ENCODE results near the gene CNOT4. TPM values are rescaled to one million over a fixed set of nuclear protein-coding genes. Genes with fewer than 3 reads are reported as not detected.
"Not testable (repeated sequence)": the region's sequence is repeated elsewhere in the genome, so short reads cannot be mapped to it uniquely, and the experiment has no call there.

CNOT4 gene
- total and polyA plus RNA-seq, 2 of the 4 experiments (the other 2 are of a cell fraction), result 7.0 to 8.1 TPM

DNA sequence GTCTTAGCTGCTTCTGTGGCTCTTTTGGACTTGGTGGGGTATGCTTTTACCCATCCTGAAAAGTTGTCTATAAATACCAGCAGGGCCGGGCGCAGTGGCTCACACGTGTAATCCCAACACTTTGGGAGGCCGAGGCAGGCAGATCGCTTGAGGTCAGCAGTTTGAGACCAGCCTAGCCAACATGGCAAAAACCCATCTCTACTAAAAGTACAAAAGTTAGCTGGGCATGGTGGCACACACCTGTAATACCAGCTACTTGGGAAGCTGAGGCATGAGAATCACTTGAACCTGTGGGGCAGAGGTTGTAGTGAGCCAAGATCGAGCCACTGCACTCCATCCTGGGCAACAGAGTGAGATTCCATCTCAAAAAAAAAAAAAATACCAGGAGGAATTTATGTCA lies 188.9 kb downstream of the CNOT4 start:
- BruUV-seq (replicated peaks); DNase-seq; H3K27ac ChIP-seq (ENCODE audit: insufficient read depth, low read length); H3K4me1 ChIP-seq (ENCODE audit: control insufficient read depth, insufficient read depth, low read length); H3K4ac ChIP-seq (ENCODE audit: low read depth, low read length); H3K4me2 ChIP-seq (ENCODE audit: low read depth, low read length); H2BK15ac ChIP-seq (ENCODE audit: low read depth, low read length); H3K36me3 ChIP-seq (ENCODE audit: control insufficient read depth, insufficient read depth, low read length); H3K79me1 ChIP-seq (ENCODE audit: low read depth in 1 of 2, low read length in 2 of 2); H2AK5ac ChIP-seq (ENCODE audit: low read depth, low read length); H4K5ac ChIP-seq (ENCODE audit: low read depth, low read length); H2BK120ac ChIP-seq (ENCODE audit: low read depth, low read length); H2AFZ ChIP-seq (replicated peaks; ENCODE audit: low read length, poor library complexity); POLR2A ChIA-PET (ENCODE audit: unreplicated experiment); H3K56ac ChIP-seq (ENCODE audit: extremely low read depth, insufficient read depth, low read length); in situ Hi-C loops (cut with MboI; ENCODE audit: low sequenced_read_pairs); dilution Hi-C loops (cut with HindIII; ENCODE audit: low sequenced_read_pairs, unreplicated experiment); H3K18ac ChIP-seq (ENCODE audit: low read depth, low read length); H2BK5ac ChIP-seq (ENCODE audit: low read depth, low read length, poor library complexity, severe bottlenecking); H4K91ac ChIP-seq (ENCODE audit: insufficient read depth, low read depth, low read length); H3K9ac ChIP-seq (ENCODE audit: low read depth, low read length); H4K20me1 ChIP-seq (ENCODE audit: insufficient read depth, low read length); H3K27me3 ChIP-seq (ENCODE audit: control insufficient read depth, insufficient read depth, low read length); H4K8ac ChIP-seq (ENCODE audit: low read depth in 2 of 2, low read length in 2 of 2); H3K4me3 ChIP-seq (ENCODE audit: insufficient read depth, low read depth, low read length); H3K23ac ChIP-seq (ENCODE audit: low read depth, low read length); H3K9me1 ChIP-seq (ENCODE audit: insufficient read depth, low read length); CTCF ChIA-PET; ATAC-seq (ENCODE audit: low read depth); H3K9me3 ChIP-seq (ENCODE audit: control insufficient read depth, insufficient read depth, low read length); H2AK9ac ChIP-seq (replicated peaks; ENCODE audit: low read depth, low read length, poor library complexity); intact Hi-C loops (cut with micrococcal nuclease); H3K14ac ChIP-seq (replicated peaks; ENCODE audit: low read depth, low read length); H2BK20ac ChIP-seq (ENCODE audit: low read depth, low read length): not testable (repeated sequence)
- no CpG with 5 or more reads among the region's 6 CpGs for WGBS, 2 experiments (ENCODE audit: extremely low coverage in 2 of 2, insufficient read length in 1 of 2)

All from IMR-90 (cell line).